Measurements from ENCODE around the gene MYRIP. TPM values are rescaled to one million over a fixed set of nuclear protein-coding genes. Genes with fewer than 3 reads are reported as not detected.

Gene MYRIP
- total and polyA plus RNA-seq, 8 donors, result 1.4 to 11.2 (median 7.8) TPM

GRCh38 chr3:40120806-40121205 is 311.4 kb downstream of the MYRIP start:
- Histone ChIP-seq H3K36me3 (no peaks in the 10 kb centered on the region), H3K9me3 (no peaks in the 10 kb centered on the region), H3K27ac (no peak overlapping the region), H3K4me1 (peaks cover 0 to 5% (median 0%) of the 10 kb centered on the region in 3 donors), H3K27me3 (no peaks in the 10 kb centered on the region), H3K4me3 (no peak overlapping the region)
- peak in 1 of 4 donors; percentile 50 for ATAC-seq
- 88 to 89% methylated on average over 3 of the region's 3 CpGs for WGBS, 2 donors
- FAIRE-seq, result no peak
- TF ChIP-seq, protein P1, sequence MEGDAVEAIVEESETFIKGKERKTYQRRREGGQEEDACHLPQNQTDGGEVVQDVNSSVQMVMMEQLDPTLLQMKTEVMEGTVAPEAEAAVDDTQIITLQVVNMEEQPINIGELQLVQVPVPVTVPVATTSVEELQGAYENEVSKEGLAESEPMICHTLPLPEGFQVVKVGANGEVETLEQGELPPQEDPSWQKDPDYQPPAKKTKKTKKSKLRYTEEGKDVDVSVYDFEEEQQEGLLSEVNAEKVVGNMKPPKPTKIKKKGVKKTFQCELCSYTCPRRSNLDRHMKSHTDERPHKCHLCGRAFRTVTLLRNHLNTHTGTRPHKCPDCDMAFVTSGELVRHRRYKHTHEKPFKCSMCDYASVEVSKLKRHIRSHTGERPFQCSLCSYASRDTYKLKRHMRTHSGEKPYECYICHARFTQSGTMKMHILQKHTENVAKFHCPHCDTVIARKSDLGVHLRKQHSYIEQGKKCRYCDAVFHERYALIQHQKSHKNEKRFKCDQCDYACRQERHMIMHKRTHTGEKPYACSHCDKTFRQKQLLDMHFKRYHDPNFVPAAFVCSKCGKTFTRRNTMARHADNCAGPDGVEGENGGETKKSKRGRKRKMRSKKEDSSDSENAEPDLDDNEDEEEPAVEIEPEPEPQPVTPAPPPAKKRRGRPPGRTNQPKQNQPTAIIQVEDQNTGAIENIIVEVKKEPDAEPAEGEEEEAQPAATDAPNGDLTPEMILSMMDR (IDR thresholded peaks at IDR 0.05), result no peak
- DNase-seq, result no peak
- intact Hi-C loops (cut with DNase I), result no loop called here

DNA sequence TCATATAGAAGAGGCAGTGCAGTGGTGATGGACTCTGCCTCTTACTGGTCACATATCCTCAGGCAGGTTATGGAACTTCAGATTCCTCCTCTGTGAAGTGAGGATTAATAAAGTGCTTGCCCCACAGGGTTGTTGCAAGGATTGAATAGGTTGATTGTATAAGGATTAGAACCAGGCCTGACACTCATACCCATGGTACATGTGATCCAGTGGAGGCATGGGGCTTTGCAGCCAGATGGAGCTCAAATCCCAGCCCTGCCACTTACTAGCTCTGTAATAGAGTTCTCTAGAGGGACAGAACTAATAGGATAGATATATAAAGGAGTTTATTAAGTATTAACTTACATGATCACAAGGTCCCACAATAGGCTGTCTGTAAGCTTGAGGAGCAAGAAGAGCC is 315.5 kb downstream of the MYRIP start:
- no peak for FAIRE-seq

GRCh38 chr3:40128166-40128565 is 318.8 kb downstream of the MYRIP start:
- no peaks in the 10 kb centered on the region for H3K9me3 ChIP-seq
- DNase-seq, result no peak
- WGBS, 2 donors, result 89 to 90% methylated on average over 2 of the region's 2 CpGs
- H3K4me3 ChIP-seq, result no peak overlapping the region
- FAIRE-seq, result no peak
- no peak for ATAC-seq
- intact Hi-C loops (cut with DNase I), result no loop called here
- no peaks in the 10 kb centered on the region for H3K27me3 ChIP-seq
- H3K36me3 ChIP-seq, result no peaks in the 10 kb centered on the region
- H3K27ac ChIP-seq, result no peak overlapping the region
- H3K4me1 ChIP-seq, result no peaks in the 10 kb centered on the region
- TF ChIP-seq, protein P1 (IDR thresholded peaks at IDR 0.05), result no peak

More for the DNA sequence above, 315.5 kb downstream of the MYRIP start:
- Histone ChIP-seq H3K36me3 (no peaks in the 10 kb centered on the region), H3K4me1 (no peaks in the 10 kb centered on the region), H3K27ac (no peak overlapping the region), H3K4me3 (no peak overlapping the region), H3K9me3 (no peaks in the 10 kb centered on the region), H3K27me3 (no peaks in the 10 kb centered on the region)
- intact Hi-C loops (cut with DNase I), result no loop called here
- TF ChIP-seq, protein P1 (IDR thresholded peaks at IDR 0.05), result no peak
- no peak for DNase-seq
- no peak for ATAC-seq

DNA sequence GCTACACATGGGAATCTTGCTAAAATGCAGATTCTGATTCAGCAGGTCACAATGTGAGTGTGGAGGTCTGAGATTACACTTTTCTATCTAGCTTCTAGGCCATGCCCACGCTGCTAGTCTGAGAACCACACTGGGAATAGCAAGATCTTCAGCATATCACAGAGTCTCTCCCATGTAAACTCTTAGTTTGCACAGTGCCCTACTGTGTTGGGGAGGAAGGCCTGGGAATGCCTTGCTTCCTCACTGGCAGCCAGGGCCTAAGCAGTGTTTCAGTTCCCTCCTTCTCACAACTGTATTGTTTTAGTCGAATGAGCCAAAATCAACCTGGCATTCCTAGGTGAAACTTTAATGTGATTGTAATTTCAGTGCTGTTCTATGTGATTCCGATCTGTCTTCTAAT is 320.1 kb downstream of the MYRIP start:
- ATAC-seq, result no peak
- 94 to 95% methylated on average over 3 of the region's 3 CpGs for WGBS, 2 donors

GRCh38 chr3:40129981-40130380 is 320.6 kb downstream of the MYRIP start:
- no peak for ATAC-seq
- no peak overlapping the region for H3K27ac ChIP-seq
- TF ChIP-seq, protein P1 (IDR thresholded peaks at IDR 0.05), result no peak
- intact Hi-C loops (cut with DNase I), result no loop called here
- WGBS, 2 donors, result 97 to 98% methylated on average over 2 of the region's 2 CpGs
- no peaks in the 10 kb centered on the region for H3K36me3 ChIP-seq
- H3K4me3 ChIP-seq, result no peak overlapping the region
- H3K9me3 ChIP-seq, result no peaks in the 10 kb centered on the region
- FAIRE-seq, result no peak
- no peak for DNase-seq
- H3K27me3 ChIP-seq, result no peaks in the 10 kb centered on the region
- no peaks in the 10 kb centered on the region for H3K4me1 ChIP-seq

More for the DNA sequence above, 320.1 kb downstream of the MYRIP start:
- no peaks in the 10 kb centered on the region for H3K27me3 ChIP-seq
- FAIRE-seq (no peak), DNase-seq (no peak)
- no peak overlapping the region for H3K27ac ChIP-seq
- no peaks in the 10 kb centered on the region for H3K4me1 ChIP-seq
- no peak overlapping the region for H3K4me3 ChIP-seq
- intact Hi-C loops (cut with DNase I), result no loop called here
- no peaks in the 10 kb centered on the region for H3K9me3 ChIP-seq
- TF ChIP-seq, protein P1 (IDR thresholded peaks at IDR 0.05), result no peak
- no peaks in the 10 kb centered on the region for H3K36me3 ChIP-seq

Data from pancreas (tissue), 10 donors.